ENCODE results near the gene CFAP46.

Gene CFAP46

DNA sequence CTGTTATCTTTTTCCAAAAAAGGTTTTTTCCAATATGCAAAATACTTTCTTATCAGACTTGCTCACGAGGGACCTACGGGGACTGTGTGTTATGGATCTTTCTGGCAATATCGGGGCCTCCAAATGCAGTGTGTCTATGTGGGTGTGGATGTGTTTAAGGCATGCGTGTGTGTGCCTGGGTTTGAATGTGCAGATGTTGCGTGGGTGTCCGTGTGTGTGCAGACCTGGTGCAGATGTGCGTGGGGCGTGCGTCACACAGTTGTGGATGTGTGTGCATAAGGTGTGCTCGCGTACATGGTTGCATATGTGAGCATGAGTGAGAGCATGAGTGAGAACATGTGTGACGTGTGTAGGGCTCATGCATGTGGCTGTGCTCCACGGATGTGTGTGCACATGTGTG lies 176.1 kb downstream of the CFAP46 start:
- no peak for DNase-seq (ENCODE audit: low read depth)
- H3K4me3 ChIP-seq (ENCODE audit: control insufficient read depth, low read depth, low read length) = no peak overlapping the region
- TF ChIP-seq CTCF (conservative IDR thresholded peaks at IDR 0.05; ENCODE audit: control insufficient read depth, insufficient read depth, low read depth, low read length) = no peak

DNA sequence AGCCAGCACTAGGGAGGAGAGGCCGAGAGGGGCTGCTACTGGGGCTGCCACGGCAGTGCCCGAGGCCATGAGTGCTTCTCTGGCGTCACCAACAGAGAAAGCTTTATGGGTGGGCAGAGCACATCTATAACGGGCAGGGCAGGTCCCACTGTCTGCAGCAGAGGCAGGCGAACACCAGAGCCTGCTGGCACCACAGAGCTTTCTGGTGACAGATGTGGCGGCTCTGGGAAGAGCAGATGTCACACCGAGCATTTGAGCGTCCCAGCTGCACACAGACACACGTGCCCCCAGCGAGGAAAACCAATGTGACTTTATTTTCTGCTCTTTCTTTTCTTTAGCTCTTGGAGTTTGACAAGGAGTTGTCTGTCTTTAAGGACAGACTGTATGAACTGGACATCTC lies 176.9 kb downstream of the CFAP46 start:
- TF ChIP-seq CTCF (conservative IDR thresholded peaks at IDR 0.05; ENCODE audit: control insufficient read depth, insufficient read depth, low read depth, low read length) = no peak
- no peak overlapping the region for H3K4me3 ChIP-seq (ENCODE audit: control insufficient read depth, low read depth, low read length)
- DNase-seq (ENCODE audit: low read depth) = no peak

- no peak for DNase-seq (ENCODE audit: low read depth)
- no peak for TF ChIP-seq CTCF (conservative IDR thresholded peaks at IDR 0.05; ENCODE audit: control insufficient read depth, insufficient read depth, low read depth, low read length)
Measured at GRCh38 chr10:132764108-132764507, 178.3 kb downstream of the CFAP46 start.

GRCh38 chr10:132763545-132763944 lies 178.8 kb downstream of the CFAP46 start:
- TF ChIP-seq CTCF (conservative IDR thresholded peaks at IDR 0.05; ENCODE audit: control insufficient read depth, insufficient read depth, low read depth, low read length) = no peak
- H3K4me3 ChIP-seq (ENCODE audit: control insufficient read depth, low read depth, low read length) = no peak overlapping the region
- no peak for DNase-seq (ENCODE audit: low read depth)

More at GRCh38 chr10:132764108-132764507, 178.3 kb downstream of the CFAP46 start:
- no peak overlapping the region for H3K4me3 ChIP-seq (ENCODE audit: control insufficient read depth, low read depth, low read length)

DNA sequence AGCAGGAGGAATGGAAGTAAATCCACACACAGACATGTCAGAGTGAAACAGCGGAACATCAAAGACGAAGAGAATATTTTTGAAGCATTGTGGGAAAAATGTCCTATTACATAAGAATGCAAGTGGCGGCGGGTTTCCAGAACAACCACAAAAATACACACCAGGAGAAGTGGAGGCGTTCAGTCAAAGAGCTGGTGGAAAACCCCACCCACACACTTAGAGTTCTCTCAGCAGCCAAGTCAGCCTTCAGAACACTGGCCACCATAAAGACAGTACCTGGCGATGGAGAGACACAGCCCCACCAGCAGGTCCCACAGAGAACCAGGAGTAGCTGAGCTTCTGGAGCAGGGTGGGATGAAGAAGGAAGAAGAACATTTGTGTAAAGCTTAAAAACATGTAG lies 180.1 kb downstream of the CFAP46 start:
- TF ChIP-seq CTCF (conservative IDR thresholded peaks at IDR 0.05; ENCODE audit: control insufficient read depth, insufficient read depth, low read depth, low read length) = no peak
- H3K4me3 ChIP-seq (ENCODE audit: control insufficient read depth, low read depth, low read length) = no peak overlapping the region
- DNase-seq (ENCODE audit: low read depth) = no peak

- no peak for TF ChIP-seq CTCF (conservative IDR thresholded peaks at IDR 0.05; ENCODE audit: control insufficient read depth, insufficient read depth, low read depth, low read length)
- no peak overlapping the region for H3K4me3 ChIP-seq (ENCODE audit: control insufficient read depth, low read depth, low read length)
- no peak for DNase-seq (ENCODE audit: low read depth)
Measured at GRCh38 chr10:132761395-132762060, 180.8 kb downstream of the CFAP46 start.

DNA sequence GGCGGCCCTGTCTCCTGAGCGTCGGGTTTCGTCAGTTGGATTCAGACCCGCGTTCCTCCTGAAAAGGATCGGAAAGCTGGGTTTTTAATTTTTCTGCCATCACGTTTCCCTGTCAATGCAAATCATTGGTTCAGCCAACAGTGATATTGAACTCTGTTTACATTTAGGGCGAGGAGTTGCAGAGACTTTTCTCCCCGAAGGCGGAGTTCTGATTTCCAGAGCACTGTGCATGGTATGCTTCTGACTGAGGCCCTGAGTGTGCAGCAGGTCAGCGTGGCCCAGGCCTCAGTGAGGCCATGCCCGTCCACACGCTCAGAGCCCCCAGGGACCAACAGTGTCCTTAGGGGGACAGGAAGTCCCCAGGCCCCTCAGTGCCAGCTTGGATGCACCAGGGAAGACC lies 183.5 kb downstream of the CFAP46 start:
- DNase-seq (ENCODE audit: low read depth) = no peak
- H3K4me3 ChIP-seq (ENCODE audit: control insufficient read depth, low read depth, low read length) = no peak overlapping the region
- no peak for TF ChIP-seq CTCF (conservative IDR thresholded peaks at IDR 0.05; ENCODE audit: control insufficient read depth, insufficient read depth, low read depth, low read length)
